Vagina (tissue), 2 donors: ENCODE data around the gene UBE4A.

Experiments
- POLR2AphosphoS5 ChIP-seq, 2 donors: sonication (generic); formaldehyde crosslinking; IDR thresholded peaks; one replicate each; pipeline ENCODE4 v1.9.0; 2017; ENCODE audit warnings: antibody characterized with exemption in 2 of 2, mild to moderate bottlenecking in 2 of 2, low read depth in 1 of 2; ENCODE audit not compliant: insufficient read depth in 1 of 2
- TF ChIP-seq, protein P1 (sequence below), 3 experiments: fragments of 450-650 bp in 2 of 3; fragments of 200-600 bp in 1 of 3; sonication (generic) in 1 of 3; IDR thresholded peaks; one replicate each; pipeline ENCODE4 v1.5.1; 2017 to 2019; ENCODE audit warnings: antibody characterized with exemption in 3 of 3, mild to moderate bottlenecking in 2 of 3, moderate library complexity in 2 of 3

DNA sequence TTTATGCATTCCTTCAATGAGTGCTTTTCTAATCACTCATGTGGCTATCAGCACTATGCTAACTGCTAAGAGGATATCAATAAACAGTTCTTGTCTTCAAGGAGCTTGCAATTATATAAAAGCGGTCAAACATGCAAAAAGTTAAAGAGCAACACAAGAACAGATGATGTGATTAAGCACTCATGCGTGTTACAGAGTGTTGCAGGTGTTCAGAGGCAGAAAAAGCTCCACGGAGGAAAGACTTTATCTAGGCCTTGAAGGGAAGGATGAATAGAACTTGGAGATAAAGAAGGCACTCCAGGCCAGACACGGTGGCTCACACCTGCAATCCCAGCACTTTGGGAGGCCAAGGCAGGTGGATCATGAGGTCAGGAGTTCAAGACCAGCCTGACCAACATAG is 41.3 kb upstream of the UBE4A start:
- TF ChIP-seq, protein P1, sequence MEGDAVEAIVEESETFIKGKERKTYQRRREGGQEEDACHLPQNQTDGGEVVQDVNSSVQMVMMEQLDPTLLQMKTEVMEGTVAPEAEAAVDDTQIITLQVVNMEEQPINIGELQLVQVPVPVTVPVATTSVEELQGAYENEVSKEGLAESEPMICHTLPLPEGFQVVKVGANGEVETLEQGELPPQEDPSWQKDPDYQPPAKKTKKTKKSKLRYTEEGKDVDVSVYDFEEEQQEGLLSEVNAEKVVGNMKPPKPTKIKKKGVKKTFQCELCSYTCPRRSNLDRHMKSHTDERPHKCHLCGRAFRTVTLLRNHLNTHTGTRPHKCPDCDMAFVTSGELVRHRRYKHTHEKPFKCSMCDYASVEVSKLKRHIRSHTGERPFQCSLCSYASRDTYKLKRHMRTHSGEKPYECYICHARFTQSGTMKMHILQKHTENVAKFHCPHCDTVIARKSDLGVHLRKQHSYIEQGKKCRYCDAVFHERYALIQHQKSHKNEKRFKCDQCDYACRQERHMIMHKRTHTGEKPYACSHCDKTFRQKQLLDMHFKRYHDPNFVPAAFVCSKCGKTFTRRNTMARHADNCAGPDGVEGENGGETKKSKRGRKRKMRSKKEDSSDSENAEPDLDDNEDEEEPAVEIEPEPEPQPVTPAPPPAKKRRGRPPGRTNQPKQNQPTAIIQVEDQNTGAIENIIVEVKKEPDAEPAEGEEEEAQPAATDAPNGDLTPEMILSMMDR (IDR thresholded peaks at IDR 0.05), result no peak
- no peak for TF ChIP-seq POLR2AphosphoS5 (IDR thresholded peaks at IDR 0.05; ENCODE audit: insufficient read depth in 1 of 2, low read depth in 1 of 2)
